ENCODE measurements around the gene DCAF15. TPM values are rescaled to one million over a fixed set of nuclear protein-coding genes. Genes with fewer than 3 reads are reported as not detected.

The DCAF15 gene
- polyA plus RNA-seq, 1 of the 3 experiments (the other 2 are of a cell fraction), result 55.6 TPM

GRCh38 chr19:13963603-13964105 lies 11.3 kb downstream of the DCAF15 start:
- Histone ChIP-seq H4K20me1 (ENCODE audit: insufficient read depth) (no peaks in the 10 kb centered on the region), H3K9me2 (no peaks in the 10 kb centered on the region), H3K9me3 (no peaks in the 10 kb centered on the region), H3K9ac (no peak overlapping the region), H3K4me1 (ENCODE audit: control insufficient read depth in 1 of 2, insufficient read depth in 2 of 2, low read depth in 1 of 2, low read length in 1 of 2) (peaks cover 0 to 2% of the 10 kb centered on the region in 2 experiments; a peak in 1 of 4 replicates), H3K4me2 (no peak overlapping the region), H3K4me3 (ENCODE audit: low read depth in 2 of 2, low read length in 1 of 2) (no peak overlapping the region), H3F3A (replicated peaks; ENCODE audit: insufficient read depth) (peaks cover 7% of the 10 kb centered on the region), H3K36me3 (replicated peaks in 1 of 2; ENCODE audit: control insufficient read depth in 1 of 2, insufficient read depth in 2 of 2, low read length in 1 of 2) (peaks cover 0 to 35% of the 10 kb centered on the region in 2 experiments), H3K79me2 (ENCODE audit: insufficient read depth) (no peaks in the 10 kb centered on the region), H2AFZ (ENCODE audit: low read depth) (no peak overlapping the region), H3K27me3 (ENCODE audit: insufficient read depth) (no peaks in the 10 kb centered on the region), H3K27ac (ENCODE audit: low read depth in 2 of 2, low read length in 1 of 2) (no peak overlapping the region)
- CTCF ChIA-PET, result no interaction called here
- no peak for TF ChIP-seq RCOR1 (IDR thresholded peaks at IDR 0.05; ENCODE audit: low read length)
- WGBS (ENCODE audit: low lambda C conversion rate), result 97% methylated on average over 31 of the region's 48 CpGs
- DNase-seq, result no peak
- POLR2A ChIA-PET, result no interaction called here

- Histone ChIP-seq H4K20me1 (ENCODE audit: insufficient read depth) (no peaks in the 10 kb centered on the region), H3K27ac (ENCODE audit: low read depth in 2 of 2, low read length in 1 of 2) (no peak overlapping the region), H3K9ac (no peak overlapping the region), H3K27me3 (ENCODE audit: insufficient read depth) (no peaks in the 10 kb centered on the region), H3F3A (replicated peaks; ENCODE audit: insufficient read depth) (peaks cover 7% of the 10 kb centered on the region), H3K4me3 (ENCODE audit: low read depth in 2 of 2, low read length in 1 of 2) (no peak overlapping the region), H3K4me1 (ENCODE audit: control insufficient read depth in 1 of 2, insufficient read depth in 2 of 2, low read depth in 1 of 2, low read length in 1 of 2) (no peaks in the 10 kb centered on the region), H3K79me2 (ENCODE audit: insufficient read depth) (no peaks in the 10 kb centered on the region), H3K36me3 (replicated peaks in 1 of 2; ENCODE audit: control insufficient read depth in 1 of 2, insufficient read depth in 2 of 2, low read length in 1 of 2) (peaks cover 0 to 27% of the 10 kb centered on the region in 2 experiments), H2AFZ (ENCODE audit: low read depth) (no peak overlapping the region), H3K9me2 (no peaks in the 10 kb centered on the region), H3K4me2 (no peak overlapping the region), H3K9me3 (no peaks in the 10 kb centered on the region)
- ChIA-PET CTCF (no interaction called here), POLR2A (interaction anchor here (0.7 kb wide), 1 partner anchor 64 kb away, joined by 3 read pairs; no protein-coding TSS in a partner anchor)
- no peak for DNase-seq
- 89% methylated on average over 5 of the region's 5 CpGs for WGBS (ENCODE audit: low lambda C conversion rate)
- no peak for TF ChIP-seq JUND (IDR thresholded peaks at IDR 0.05)
- TF ChIP-seq RAD21 (IDR thresholded peaks at IDR 0.05; ENCODE audit: low read length), result no peak
- TF ChIP-seq RXRA (IDR thresholded peaks at IDR 0.05; ENCODE audit: borderline replicate concordance, low read depth), result no peak
- TF ChIP-seq SMC3 (IDR thresholded peaks at IDR 0.05; ENCODE audit: low read depth, low read length), result no peak
- no peak for TF ChIP-seq NRF1 (IDR thresholded peaks at IDR 0.05; ENCODE audit: low read depth, low read length)
- no peak for TF ChIP-seq EP300 (IDR thresholded peaks at IDR 0.05; ENCODE audit: borderline replicate concordance in 1 of 2, low read depth in 1 of 2, low read length in 1 of 2)
- no peak for TF ChIP-seq EZH2phosphoT487 (IDR thresholded peaks at IDR 0.05; ENCODE audit: borderline replicate concordance, low read depth)
Measured at GRCh38 chr19:13964776-13965175, 12.5 kb downstream of the DCAF15 start.

GRCh38 chr19:13965377-13965896 lies 13.1 kb downstream of the DCAF15 start:
- Histone ChIP-seq H3K79me2 (ENCODE audit: insufficient read depth) (no peaks in the 10 kb centered on the region), H3K27ac (ENCODE audit: low read depth in 2 of 2, low read length in 1 of 2) (no peak overlapping the region), H3K4me3 (ENCODE audit: low read depth in 2 of 2, low read length in 1 of 2) (no peak overlapping the region), H3F3A (replicated peaks; ENCODE audit: insufficient read depth) (peaks cover 7% of the 10 kb centered on the region), H3K4me2 (no peak overlapping the region), H3K27me3 (ENCODE audit: insufficient read depth) (no peaks in the 10 kb centered on the region), H2AFZ (ENCODE audit: low read depth) (no peak overlapping the region), H3K36me3 (replicated peaks in 1 of 2; ENCODE audit: control insufficient read depth in 1 of 2, insufficient read depth in 2 of 2, low read length in 1 of 2) (peaks cover 0 to 21% of the 10 kb centered on the region in 2 experiments), H4K20me1 (ENCODE audit: insufficient read depth) (no peaks in the 10 kb centered on the region), H3K9me2 (no peaks in the 10 kb centered on the region), H3K9ac (no peak overlapping the region), H3K9me3 (no peaks in the 10 kb centered on the region), H3K4me1 (ENCODE audit: control insufficient read depth in 1 of 2, insufficient read depth in 2 of 2, low read depth in 1 of 2, low read length in 1 of 2) (no peaks in the 10 kb centered on the region)
- TF ChIP-seq NRF1 (IDR thresholded peaks at IDR 0.05; ENCODE audit: low read depth, low read length), result no peak
- TF ChIP-seq RXRA (IDR thresholded peaks at IDR 0.05; ENCODE audit: borderline replicate concordance, low read depth), result no peak
- TF ChIP-seq YY1 (IDR thresholded peaks at IDR 0.05; ENCODE audit: low read depth), result no peak
- no peak for TF ChIP-seq GABPA (IDR thresholded peaks at IDR 0.05; ENCODE audit: low read depth)
- no peak for TF ChIP-seq ZBTB33 (IDR thresholded peaks at IDR 0.05; ENCODE audit: borderline replicate concordance, low read depth)
- TF ChIP-seq CTCF (IDR thresholded peaks at IDR 0.05), result no peak
- no peak for TF ChIP-seq USF1 (IDR thresholded peaks at IDR 0.05; ENCODE audit: borderline replicate concordance, low read depth)
- TF ChIP-seq SIN3A (IDR thresholded peaks at IDR 0.05; ENCODE audit: borderline replicate concordance, low read depth, low read length), result no peak
- DNase-seq, result no peak
- ChIA-PET CTCF (no interaction called here), POLR2A (no interaction called here)
- WGBS (ENCODE audit: low lambda C conversion rate), result 96% methylated on average over 13 of the region's 24 CpGs

Measured in SK-N-SH (cell line).